GM19239 (cell line): Measurements from ENCODE around the gene HPGD.

Experiments used
- DNase-seq: peaks from one replicate; pipeline ENCODE4 v3.0.0; 2011; ENCODE audit warnings: low spot score; ENCODE audit not compliant: insufficient read length
- FAIRE-seq: peaks from 2 replicates; lab custom pipeline; 2011; peaks lifted over from hg19 to GRCh38; lab: Jason Lieb, UNC

Gene HPGD

DNA sequence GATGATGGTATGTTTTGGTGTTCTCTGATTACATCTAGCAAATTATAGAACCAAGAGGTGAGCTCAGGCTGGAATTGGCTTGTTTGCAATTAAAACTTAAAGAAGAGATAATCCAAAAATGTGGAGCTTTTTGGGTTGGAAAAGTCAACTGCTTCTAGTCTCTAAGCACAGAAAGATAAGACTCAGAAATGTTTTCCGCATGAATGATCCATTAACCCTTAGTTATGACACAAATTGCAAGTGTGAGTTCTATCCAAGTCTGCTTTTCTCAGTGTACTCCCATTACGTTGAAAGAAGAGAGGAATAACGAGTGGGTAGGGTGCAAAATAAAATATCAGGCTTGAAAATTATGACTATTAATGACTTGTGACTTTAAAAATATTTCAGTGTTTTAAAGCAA lies 38.5 kb downstream of the HPGD start:
- FAIRE-seq (no peak), DNase-seq (no peak)

- no peak for DNase-seq
- no peak for FAIRE-seq
Observed at GRCh38 chr4:174479140-174479539, 43.1 kb downstream of the HPGD start.

DNA sequence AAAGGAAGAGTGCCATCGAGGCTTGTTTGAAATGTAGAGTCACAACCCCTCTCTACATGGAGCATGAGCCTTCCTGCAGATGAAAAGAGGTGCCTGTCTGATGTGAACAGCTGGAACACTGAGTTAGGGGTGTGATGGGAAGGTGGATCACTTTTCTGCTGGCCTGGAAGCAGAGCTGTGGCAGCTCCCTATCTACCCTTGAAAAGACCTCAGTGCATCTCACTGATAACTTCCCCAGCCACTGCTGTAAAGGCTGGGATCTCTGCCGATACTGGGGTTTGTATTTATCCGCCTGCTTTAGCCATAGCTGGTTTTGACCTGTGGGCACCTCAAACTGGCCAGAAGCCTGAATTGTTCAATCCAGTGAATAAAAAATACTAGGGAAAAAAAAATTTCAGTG lies 46.8 kb downstream of the HPGD start:
- DNase-seq: no peak
- no peak for FAIRE-seq

- no peak for FAIRE-seq
- DNase-seq: no peak
Observed at GRCh38 chr4:174474457-174475075, 47.7 kb downstream of the HPGD start.

DNA sequence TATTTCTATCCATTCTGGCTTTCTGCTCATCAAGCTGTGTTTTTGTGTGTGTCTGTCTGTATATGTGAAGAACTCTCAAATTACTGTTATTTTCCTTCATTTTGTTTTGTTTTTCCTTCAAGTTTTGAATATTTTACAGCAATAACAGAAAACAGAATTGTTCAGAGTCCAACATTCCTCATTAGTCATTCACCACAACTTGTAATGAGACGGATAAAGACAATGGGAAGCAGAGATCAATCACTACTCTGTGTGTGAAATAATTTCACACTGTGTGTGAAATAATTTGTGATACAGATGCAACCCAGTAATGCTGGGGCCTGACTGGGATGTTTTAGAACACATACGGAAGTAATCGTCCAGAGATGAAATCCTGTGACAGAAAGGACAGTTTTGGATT lies 55.2 kb downstream of the HPGD start:
- DNase-seq: no peak
- FAIRE-seq: no peak

- DNase-seq: no peak
- FAIRE-seq: no peak
Observed at GRCh38 chr4:174464949-174465348, 57.3 kb downstream of the HPGD start.

- FAIRE-seq: no peak
Observed at GRCh38 chr4:174461466-174462106, 60.7 kb downstream of the HPGD start.

DNA sequence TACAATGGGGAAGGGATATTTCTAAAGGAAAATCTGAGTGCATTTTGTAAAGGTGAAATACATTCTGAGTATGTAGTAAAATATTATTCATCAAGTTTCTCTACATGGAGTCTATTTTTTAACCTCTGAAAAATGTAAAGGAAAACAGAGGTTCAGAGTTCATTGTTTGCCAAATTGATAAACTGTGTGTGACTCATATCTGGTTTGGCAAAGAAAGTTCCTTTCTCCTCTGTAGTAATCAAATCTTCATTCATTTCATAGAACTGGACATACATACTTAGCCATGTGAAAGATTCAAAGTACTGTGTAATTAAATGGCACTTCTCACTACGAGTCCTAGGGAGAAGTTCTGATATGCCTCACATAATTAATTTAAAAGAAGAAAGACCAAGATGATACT lies 61.6 kb downstream of the HPGD start:
- FAIRE-seq: no peak
- DNase-seq: no peak

More at GRCh38 chr4:174461466-174462106, 60.7 kb downstream of the HPGD start:
- no peak for DNase-seq

DNA sequence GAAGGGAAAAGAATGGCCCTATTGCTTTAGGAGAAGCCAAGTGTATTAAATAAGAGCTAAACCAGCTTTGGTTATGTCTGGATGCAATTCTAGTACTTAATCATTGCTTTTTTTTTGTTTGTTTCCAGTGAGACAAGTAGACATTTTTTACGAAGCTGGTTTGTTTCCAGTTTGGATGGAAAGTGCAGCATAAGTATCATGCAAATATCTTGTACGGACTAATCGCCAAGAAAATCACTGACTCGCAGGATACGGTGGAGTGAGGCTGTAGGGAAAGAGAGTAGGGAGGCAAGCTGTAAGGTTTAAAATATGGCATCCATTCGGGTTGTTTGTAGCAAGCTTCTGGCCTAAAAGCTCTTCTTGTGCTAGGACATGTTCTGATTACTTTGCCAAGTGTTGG lies 64.8 kb downstream of the HPGD start:
- no peak for DNase-seq
- no peak for FAIRE-seq

DNA sequence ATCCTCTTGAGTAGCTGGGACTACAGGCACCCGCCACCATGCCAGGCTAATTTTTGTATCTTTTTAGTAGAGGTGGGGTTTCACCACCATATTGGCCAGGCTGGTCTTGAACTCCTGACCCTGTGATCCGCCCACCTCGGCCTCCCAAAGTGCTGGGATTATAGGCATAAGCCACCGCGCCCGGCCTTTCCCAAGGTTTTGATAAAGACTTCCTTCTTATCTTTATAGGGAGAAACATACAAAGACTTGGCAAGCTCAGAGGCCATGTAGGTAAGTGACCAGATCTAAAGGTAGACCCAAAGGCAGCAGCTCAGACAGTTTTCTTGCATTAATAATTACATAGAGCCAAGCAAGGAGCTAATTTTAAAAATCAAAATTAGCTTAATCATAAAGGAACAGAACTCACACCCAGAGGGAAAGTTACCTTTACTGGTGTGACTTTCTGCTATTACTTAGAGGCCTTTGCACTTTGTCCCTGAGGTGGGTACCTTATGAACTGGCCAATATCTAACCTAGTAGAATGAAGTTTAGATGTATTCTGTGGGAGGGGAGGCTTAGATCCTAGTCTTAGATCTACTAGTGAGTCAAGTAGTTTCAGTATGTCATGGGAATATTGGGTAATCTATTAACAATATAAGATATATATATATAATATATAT lies 67.3 kb downstream of the HPGD start:
- DNase-seq: no peak
- FAIRE-seq: no peak

DNA sequence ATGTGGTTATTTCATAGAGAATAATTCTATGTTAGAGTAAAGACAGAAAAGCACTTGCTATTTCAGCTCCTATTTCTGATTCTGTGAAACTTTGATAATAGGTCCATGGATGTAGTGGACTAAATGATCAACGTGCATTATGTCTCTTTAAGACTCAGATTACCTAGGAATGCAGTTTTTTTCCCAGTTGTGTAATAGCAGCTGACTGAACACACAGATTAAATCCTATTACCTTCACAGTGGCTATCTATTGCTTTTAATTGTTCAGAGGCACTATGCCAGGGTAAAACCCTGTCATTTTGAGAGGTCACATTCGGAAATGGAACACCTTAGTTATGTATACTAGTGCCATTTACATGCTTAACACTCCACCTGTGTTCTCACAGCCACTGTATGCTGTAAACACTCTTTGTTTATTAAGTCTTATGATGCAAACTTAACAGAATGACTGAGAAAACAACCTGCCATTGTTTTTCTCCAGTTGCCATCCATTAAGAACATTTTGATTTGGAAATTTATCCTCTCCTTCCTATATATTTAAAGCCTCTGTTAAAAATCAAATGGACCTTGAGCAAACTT lies 70.5 kb downstream of the HPGD start:
- no peak for FAIRE-seq
- DNase-seq: no peak

GRCh38 chr4:174450786-174451125 lies 71.5 kb downstream of the HPGD start:
- no peak for DNase-seq
- no peak for FAIRE-seq

GRCh38 chr4:174449944-174450785 lies 72.1 kb downstream of the HPGD start:
- no peak for FAIRE-seq
- no peak for DNase-seq

GRCh38 chr4:174449152-174449551 lies 73.1 kb downstream of the HPGD start:
- DNase-seq (no peak), FAIRE-seq (no peak)

GRCh38 chr4:174444390-174444789 lies 77.9 kb downstream of the HPGD start:
- DNase-seq: no peak
- no peak for FAIRE-seq
